T-cell (primary cell): ENCODE data around the gene SHB. TPM values are rescaled to one million over a fixed set of nuclear protein-coding genes. Genes with fewer than 3 reads are reported as not detected.

ENCODE experiments used
- ATAC-seq, 4 experiments: fragments of 200-7000 bp in 3 of 4; fragments of 150-1000 bp in 1 of 4; cut with Tn5 transposase; replicated peaks in 1 of 4; 1 replicate in 3 of 4; 2 replicates in 1 of 4; pipeline ENCODE4 v1.10.0; 2021; ENCODE audit warnings: moderate library complexity in 3 of 4, mild to moderate bottlenecking in 2 of 4, moderate number of reproducible peaks in 1 of 4
- CTCF ChIA-PET, 2 donors: fragments of 300-600 bp; sonication (Branson Sonifier 250); formaldehyde crosslinking; loops; one replicate each; lab custom pipeline; 2022; ENCODE audit warnings: antibody characterized with exemption in 2 of 2; lab: Charles Lee
- POLR2A ChIA-PET, 2 donors: fragments of 300-600 bp; sonication (Branson Sonifier 250); formaldehyde crosslinking; loops; one replicate each; lab custom pipeline; 2022; ENCODE audit warnings: antibody characterized with exemption in 2 of 2; lab: Charles Lee
- DNase-seq, 35 experiments: peaks; one replicate each; pipeline versions ENCODE4 v3.0.0 to v3.0.0-alpha.2; 2013 to 2023
- H3K27ac ChIP-seq: one replicate; pipeline ENCODE4 v1.5.1; 2013; ENCODE audit warnings: low read length
- H3K27me3 ChIP-seq, 2 experiments: replicated peaks in 1 of 2; 1 replicate in 1 of 2; 2 replicates in 1 of 2; pipeline versions ENCODE4 v1.6.1 to v1.7.0; 2013; ENCODE audit warnings: low read length in 1 of 2, mixed read lengths in 1 of 2; ENCODE audit not compliant: control insufficient read depth in 2 of 2, insufficient read depth in 2 of 2; ENCODE audit errors: extremely low read depth in 1 of 2
- H3K36me3 ChIP-seq, 2 donors: 1 replicate in 1 of 2; 2 replicates in 1 of 2; pipeline versions ENCODE4 v1.6.1 to v1.7.0; 2013; ENCODE audit warnings: low read length in 1 of 2; ENCODE audit not compliant: control insufficient read depth in 2 of 2, insufficient read depth in 1 of 2; ENCODE audit errors: extremely low read depth in 1 of 2
- H3K4me1 ChIP-seq, 2 experiments: 1 replicate in 1 of 2; 2 replicates in 1 of 2; pipeline versions ENCODE4 v1.6.1 to v1.7.0; 2013; ENCODE audit warnings: low read length in 2 of 2, mixed read lengths in 1 of 2; ENCODE audit not compliant: insufficient read depth in 2 of 2, control insufficient read depth in 1 of 2; ENCODE audit errors: extremely low read depth in 1 of 2
- H3K4me3 ChIP-seq, 2 donors: 1 replicate in 1 of 2; 2 replicates in 1 of 2; pipeline versions ENCODE4 v1.5.1 to v1.7.0; 2013; ENCODE audit warnings: mild to moderate bottlenecking in 2 of 2, low read length in 1 of 2, moderate library complexity in 1 of 2; ENCODE audit not compliant: control insufficient read depth in 1 of 2; ENCODE audit errors: extremely low read depth in 1 of 2
- H3K9me3 ChIP-seq: 2 replicates; pipeline ENCODE4 v1.7.0; 2013
- H3K27ac Mint-ChIP-seq, 2 donors: one replicate each; pipeline ENCODE4 v1.8.0; 2020 to 2021; ENCODE audit warnings: mild to moderate bottlenecking in 2 of 2, mixed read lengths in 2 of 2
- H3K27me3 Mint-ChIP-seq, 2 donors: one replicate each; pipeline ENCODE4 v1.8.0; 2021 to 2022; ENCODE audit warnings: mixed read lengths in 2 of 2
- H3K36me3 Mint-ChIP-seq: one replicate; pipeline ENCODE4 v1.8.0; 2021; ENCODE audit warnings: mixed read lengths
- H3K4me1 Mint-ChIP-seq, 3 donors: one replicate each; pipeline ENCODE4 v1.8.0; 2020 to 2022; ENCODE audit warnings: mixed read lengths in 3 of 3, mild to moderate bottlenecking in 1 of 3
- H3K4me3 Mint-ChIP-seq, 3 donors: one replicate each; pipeline ENCODE4 v1.8.0; 2020 to 2022; ENCODE audit warnings: mild to moderate bottlenecking in 3 of 3, mixed read lengths in 3 of 3, moderate library complexity in 3 of 3
- H3K9me3 Mint-ChIP-seq, 3 donors: one replicate each; pipeline ENCODE4 v1.8.0; 2020 to 2022; ENCODE audit warnings: mixed read lengths in 3 of 3
- WGBS: methylation state at CpG from one replicate; pipeline ENCODE4 v1.1.5; 2013; ENCODE audit warnings: missing lambda C conversion rate; ENCODE audit not compliant: insufficient coverage; 5-methylcytosine and 5-hydroxymethylcytosine counted together
- total RNA-seq, 35 experiments: library from RNA in 6 of 35; stranded (reverse) in 6 of 35; fragments of 120-200 nt in 1 of 35; gene quantifications; one replicate each; pipeline versions ENCODE4 v1.2.1 to v1.2.4 and lab custom pipeline; 2013 to 2026

Gene SHB
- total RNA-seq, 5 donors from 2014 or later (not counting 1 experiment from before 2014, with no cell fraction given), result 1.2 to 1.5 (median 1.3) TPM

GRCh38 chr9:38026840-38027527 lies 42.0 kb downstream of the SHB start:
- Histone ChIP-seq H3K4me3 (no peak overlapping the region), H3K36me3 (no peaks in the 10 kb centered on the region), H3K27me3 (peaks cover 0 to 4% of the 10 kb centered on the region in 2 experiments), H3K9me3 (no peaks in the 10 kb centered on the region), H3K4me1 (peaks cover 2 to 5% of the 10 kb centered on the region in 2 experiments), H3K27ac (no peak overlapping the region)
- no peaks in the 10 kb centered on the region for H3K36me3 Mint-ChIP-seq
- H3K4me1 Mint-ChIP-seq, result peaks cover 3 to 5% (median 4%) of the 10 kb centered on the region in 3 donors
- H3K4me3 Mint-ChIP-seq, result no peak overlapping the region
- no peaks in the 10 kb centered on the region for H3K9me3 Mint-ChIP-seq
- H3K27ac Mint-ChIP-seq, result no peak overlapping the region
- ATAC-seq (no peak), DNase-seq (no peak)
- ChIA-PET POLR2A (no interaction called here), CTCF (interaction anchor here in 1 of 2 donors (0.5 kb wide), 1 partner anchor 316 kb away, joined by 6 read pairs; no protein-coding TSS in a partner anchor)
- 70% methylated on average over 5 of the region's 6 CpGs for WGBS
- H3K27me3 Mint-ChIP-seq, result peaks cover 0 to 2% of the 10 kb centered on the region in 2 donors

GRCh38 chr9:38026021-38026809 lies 42.8 kb downstream of the SHB start:
- Histone ChIP-seq H3K27me3 (peaks cover 0 to 4% of the 10 kb centered on the region in 2 experiments), H3K9me3 (no peaks in the 10 kb centered on the region), H3K27ac (no peak overlapping the region), H3K4me3 (no peak overlapping the region), H3K36me3 (no peaks in the 10 kb centered on the region), H3K4me1 (peaks cover 2 to 5% of the 10 kb centered on the region in 2 experiments)
- CTCF ChIA-PET, result interaction anchor here in 1 of 2 donors (0.5 kb wide), 1 partner anchor 315 kb away, joined by 6 read pairs; no protein-coding TSS in a partner anchor
- 71% methylated on average over 12 of the region's 18 CpGs for WGBS
- no peaks in the 10 kb centered on the region for H3K36me3 Mint-ChIP-seq
- H3K27me3 Mint-ChIP-seq, result peaks cover 0 to 2% of the 10 kb centered on the region in 2 donors
- no peaks in the 10 kb centered on the region for H3K9me3 Mint-ChIP-seq
- DNase-seq, result no peak
- no peak overlapping the region for H3K4me3 Mint-ChIP-seq
- no peak for ATAC-seq
- POLR2A ChIA-PET, result no interaction called here
- H3K27ac Mint-ChIP-seq, result no peak overlapping the region
- peaks cover 3 to 5% (median 4%) of the 10 kb centered on the region in 3 donors for H3K4me1 Mint-ChIP-seq

- CTCF ChIA-PET, result no interaction called here
- POLR2A ChIA-PET, result no interaction called here
- Histone ChIP-seq H3K27me3 (peaks cover 0 to 4% of the 10 kb centered on the region in 2 experiments), H3K4me1 (peaks cover 2 to 4% of the 10 kb centered on the region in 2 experiments), H3K36me3 (no peaks in the 10 kb centered on the region), H3K4me3 (no peak overlapping the region), H3K27ac (no peak overlapping the region), H3K9me3 (no peaks in the 10 kb centered on the region)
- Mint-ChIP-seq H3K27ac (no peak overlapping the region), H3K27me3 (peaks cover 0 to 2% of the 10 kb centered on the region in 2 donors), H3K9me3 (no peaks in the 10 kb centered on the region), H3K4me3 (no peak overlapping the region), H3K36me3 (no peaks in the 10 kb centered on the region), H3K4me1 (peaks cover 2 to 4% (median 3%) of the 10 kb centered on the region in 3 donors)
- WGBS, result 75% methylated on average over 3 of the region's 8 CpGs
- ATAC-seq (no peak), DNase-seq (no peak)
Observed at GRCh38 chr9:38025166-38025565, 43.9 kb downstream of the SHB start.

- H3K27me3 ChIP-seq, result peaks cover 0 to 4% of the 10 kb centered on the region in 2 experiments
- Mint-ChIP-seq H3K9me3 (no peaks in the 10 kb centered on the region), H3K27ac (no peak overlapping the region), H3K4me1 (no peaks in the 10 kb centered on the region), H3K4me3 (no peak overlapping the region), H3K27me3 (peaks cover 0 to 2% of the 10 kb centered on the region in 2 donors), H3K36me3 (no peaks in the 10 kb centered on the region)
- H3K4me1 ChIP-seq, result no peaks in the 10 kb centered on the region
- DNase-seq (no peak), ATAC-seq (no peak)
- H3K9me3 ChIP-seq, result no peaks in the 10 kb centered on the region
- WGBS, result 85% methylated on average over 2 of the region's 7 CpGs
- ChIA-PET POLR2A (no interaction called here), CTCF (interaction anchor here in 1 of 2 donors (0.6 kb wide), 1 partner anchor 49 kb away, joined by 3 read pairs; no protein-coding TSS in a partner anchor)
- no peak overlapping the region for H3K4me3 ChIP-seq
- H3K27ac ChIP-seq, result no peak overlapping the region
- H3K36me3 ChIP-seq, result no peaks in the 10 kb centered on the region
Observed at GRCh38 chr9:38024036-38024681, 44.9 kb downstream of the SHB start.

GRCh38 chr9:38023661-38024035 lies 45.4 kb downstream of the SHB start:
- ATAC-seq (no peak), DNase-seq (no peak)
- peaks cover 0 to 4% of the 10 kb centered on the region in 2 experiments for H3K27me3 ChIP-seq
- H3K4me3 ChIP-seq, result no peak overlapping the region
- CTCF ChIA-PET, result interaction anchor here in 1 of 2 donors (0.6 kb wide), 1 partner anchor 49 kb away, joined by 3 read pairs; no protein-coding TSS in a partner anchor
- POLR2A ChIA-PET, result no interaction called here
- H3K27ac ChIP-seq, result no peak overlapping the region
- no peaks in the 10 kb centered on the region for H3K9me3 ChIP-seq
- H3K4me3 Mint-ChIP-seq, result no peak overlapping the region
- H3K27me3 Mint-ChIP-seq, result peaks cover 0 to 2% of the 10 kb centered on the region in 2 donors
- H3K4me1 ChIP-seq, result no peaks in the 10 kb centered on the region
- WGBS, result 80% methylated on average over 1 of the region's 5 CpGs
- H3K27ac Mint-ChIP-seq, result no peak overlapping the region
- H3K4me1 Mint-ChIP-seq, result no peaks in the 10 kb centered on the region
- no peaks in the 10 kb centered on the region for H3K36me3 Mint-ChIP-seq
- no peaks in the 10 kb centered on the region for H3K36me3 ChIP-seq
- H3K9me3 Mint-ChIP-seq, result no peaks in the 10 kb centered on the region

GRCh38 chr9:38022995-38023394 lies 46.0 kb downstream of the SHB start:
- no peaks in the 10 kb centered on the region for H3K9me3 ChIP-seq
- Mint-ChIP-seq H3K4me1 (no peaks in the 10 kb centered on the region), H3K36me3 (no peaks in the 10 kb centered on the region), H3K4me3 (no peak overlapping the region), H3K27ac (no peak overlapping the region), H3K27me3 (peaks cover 0 to 2% of the 10 kb centered on the region in 2 donors), H3K9me3 (no peaks in the 10 kb centered on the region)
- 91% methylated on average over 7 of the region's 8 CpGs for WGBS
- ChIA-PET POLR2A (no interaction called here), CTCF (no interaction called here)
- ATAC-seq (no peak), DNase-seq (no peak)
- no peak overlapping the region for H3K27ac ChIP-seq
- H3K4me3 ChIP-seq, result no peak overlapping the region
- H3K36me3 ChIP-seq, result no peaks in the 10 kb centered on the region
- H3K4me1 ChIP-seq, result no peaks in the 10 kb centered on the region
- peaks cover 0 to 4% of the 10 kb centered on the region in 2 experiments for H3K27me3 ChIP-seq
